H9 (cell line): ENCODE results near the gene CYP2U1. TPM values are rescaled to one million over a fixed set of nuclear protein-coding genes. Genes with fewer than 3 reads are reported as not detected.
"Not testable (repeated sequence)": the region's sequence is repeated elsewhere in the genome, so short reads cannot be mapped to it uniquely, and the experiment has no call there.

ENCODE experiments used
- DNase-seq: peaks from one replicate; pipeline ENCODE4 v3.0.0-alpha.2; 2017
- H2AFZ ChIP-seq: one replicate; pipeline ENCODE4 v1.6.1; 2013; ENCODE audit warnings: mild to moderate bottlenecking, low read length, control low read depth, moderate library complexity
- H2AK5ac ChIP-seq: 2 replicates; pipeline ENCODE4 v1.6.1; 2013; ENCODE audit warnings: low read length, control low read depth, mixed read lengths; ENCODE audit not compliant: insufficient read length
- H2BK120ac ChIP-seq: one replicate; pipeline ENCODE4 v1.6.1; 2013; ENCODE audit warnings: low read depth, mild to moderate bottlenecking, low read length, control low read depth, inconsistent platforms; ENCODE audit not compliant: poor library complexity, severe bottlenecking
- H2BK12ac ChIP-seq: 2 replicates; pipeline ENCODE4 v1.6.1; 2013; ENCODE audit warnings: low read length, control low read depth, mixed read lengths, low read depth; ENCODE audit not compliant: insufficient read length
- H2BK15ac ChIP-seq: 2 replicates; pipeline ENCODE4 v1.6.1; 2013; ENCODE audit warnings: low read depth, low read length, control low read depth
- H2BK20ac ChIP-seq: one replicate; pipeline ENCODE4 v1.6.1; 2013; ENCODE audit warnings: low read depth, mild to moderate bottlenecking, low read length, control low read depth, inconsistent platforms; ENCODE audit not compliant: poor library complexity, severe bottlenecking
- H2BK5ac ChIP-seq: 2 replicates; pipeline ENCODE4 v1.6.1; 2013; ENCODE audit warnings: low read length, control low read depth, mixed read lengths; ENCODE audit not compliant: insufficient read length
- H3K14ac ChIP-seq: 2 replicates; pipeline ENCODE4 v1.6.1; 2013; ENCODE audit warnings: low read length, control low read depth; ENCODE audit not compliant: insufficient read depth
- H3K18ac ChIP-seq: 2 replicates; pipeline ENCODE4 v1.6.1; 2013; ENCODE audit warnings: low read depth, mild to moderate bottlenecking, mixed read lengths, low read length, control low read depth; ENCODE audit not compliant: insufficient read length
- H3K23ac ChIP-seq: 2 replicates; pipeline ENCODE4 v1.6.1; 2013; ENCODE audit warnings: low read length, control low read depth, mixed read lengths, low read depth; ENCODE audit not compliant: insufficient read length
- H3K23me2 ChIP-seq: 2 replicates; pipeline ENCODE4 v1.6.1; 2013; ENCODE audit warnings: low read depth, mild to moderate bottlenecking, mixed read lengths, low read length, control low read depth; ENCODE audit not compliant: insufficient read length, poor library complexity, severe bottlenecking
- H3K27ac ChIP-seq: 2 replicates; pipeline ENCODE4 v1.5.1; 2013; ENCODE audit warnings: low read length, control low read depth, mixed read lengths, low read depth; ENCODE audit not compliant: insufficient read length
- H3K27me3 ChIP-seq: 2 replicates; pipeline ENCODE4 v1.6.1; 2013; ENCODE audit warnings: low read length, control low read depth, inconsistent platforms; ENCODE audit not compliant: insufficient read depth
- H3K4ac ChIP-seq: 2 replicates; pipeline ENCODE4 v1.6.1; 2013; ENCODE audit warnings: low read depth, mild to moderate bottlenecking, control low read depth, inconsistent platforms, low read length, moderate library complexity
- H3K4me1 ChIP-seq: 2 replicates; pipeline ENCODE4 v1.6.1; 2013; ENCODE audit warnings: low read length, control low read depth, inconsistent platforms; ENCODE audit not compliant: insufficient read depth
- H3K4me2 ChIP-seq: 2 replicates; pipeline ENCODE4 v1.6.1; 2013; ENCODE audit warnings: low read length, control low read depth, mixed read lengths; ENCODE audit not compliant: insufficient read length, insufficient read depth
- H3K56ac ChIP-seq: 2 replicates; pipeline ENCODE4 v1.6.1; 2013; ENCODE audit warnings: low read depth, mild to moderate bottlenecking, mixed read lengths, low read length, control low read depth; ENCODE audit not compliant: insufficient read length
- H3K79me1 ChIP-seq: 2 replicates; pipeline ENCODE4 v1.6.1; 2013; ENCODE audit warnings: low read depth, mild to moderate bottlenecking, moderate library complexity, low read length, control low read depth, inconsistent platforms; ENCODE audit not compliant: insufficient read depth, poor library complexity, severe bottlenecking
- H3K79me2 ChIP-seq: 2 replicates; pipeline ENCODE4 v1.6.1; 2013; ENCODE audit warnings: low read length, control low read depth, inconsistent platforms; ENCODE audit not compliant: insufficient read depth
- H3K9ac ChIP-seq: 2 replicates; pipeline ENCODE4 v1.6.1; 2013; ENCODE audit warnings: low read length, control low read depth, mixed read lengths; ENCODE audit not compliant: insufficient read length; ENCODE audit errors: extremely low read depth
- H3K9me3 ChIP-seq: one replicate; pipeline ENCODE4 v1.6.1; 2013; ENCODE audit warnings: low read depth, low read length, inconsistent platforms; ENCODE audit not compliant: control insufficient read depth
- H3T11ph ChIP-seq: one replicate; pipeline ENCODE4 v1.6.1; 2013; ENCODE audit warnings: mild to moderate bottlenecking, low read length, control low read depth, inconsistent platforms
- H4K20me1 ChIP-seq: one replicate; pipeline ENCODE4 v1.6.1; 2013; ENCODE audit not compliant: control insufficient read depth, insufficient read length, insufficient read depth
- H4K5ac ChIP-seq: 2 replicates; pipeline ENCODE4 v1.6.1; 2013; ENCODE audit warnings: low read depth, mild to moderate bottlenecking, mixed read lengths, low read length, control low read depth; ENCODE audit not compliant: insufficient read length
- H4K8ac ChIP-seq: replicated peaks from 2 replicates; pipeline ENCODE4 v1.6.1; 2013; ENCODE audit warnings: low read length, control low read depth, mixed read lengths, low read depth; ENCODE audit not compliant: insufficient read length
- H4K91ac ChIP-seq: 2 replicates; pipeline ENCODE4 v1.6.1; 2013; ENCODE audit warnings: low read depth, mild to moderate bottlenecking, moderate library complexity, mixed read lengths, low read length, control low read depth; ENCODE audit not compliant: insufficient read length
- H3K27ac Mint-ChIP-seq, 3 experiments: 2 replicates in 2 of 3; 3 replicates in 1 of 3; pipeline ENCODE4 v1.8.0; 2020 to 2021; ENCODE audit warnings: mixed read lengths in 3 of 3, mild to moderate bottlenecking in 1 of 3, moderate library complexity in 1 of 3
- H3K27me3 Mint-ChIP-seq: 2 replicates; pipeline ENCODE4 v1.8.0; 2021; ENCODE audit warnings: low read depth, mild to moderate bottlenecking, moderate library complexity, mixed read lengths
- H3K36me3 Mint-ChIP-seq, 3 experiments: 2 replicates in 2 of 3; 3 replicates in 1 of 3; pipeline ENCODE4 v1.8.0; 2020 to 2021; ENCODE audit warnings: low read depth in 3 of 3, mixed read lengths in 3 of 3; ENCODE audit not compliant: insufficient read depth in 1 of 3
- H3K4me1 Mint-ChIP-seq, 2 experiments: 2 replicates each; pipeline ENCODE4 v1.8.0; 2020; ENCODE audit warnings: mixed read lengths in 2 of 2
- H3K4me3 Mint-ChIP-seq, 2 experiments: 2 replicates in 1 of 2; 3 replicates in 1 of 2; pipeline ENCODE4 v1.8.0; 2020 to 2021; ENCODE audit warnings: mild to moderate bottlenecking in 2 of 2, mixed read lengths in 2 of 2, moderate library complexity in 1 of 2
- H3K9me3 Mint-ChIP-seq, 2 experiments: 2 replicates in 1 of 2; 3 replicates in 1 of 2; pipeline ENCODE4 v1.8.0; 2020; ENCODE audit warnings: mild to moderate bottlenecking in 2 of 2, mixed read lengths in 2 of 2, moderate library complexity in 1 of 2
- CTCF ChIP-seq: fragments of 200-600 bp; sonication (generic); conservative IDR thresholded peaks from 3 replicates; pipeline ENCODE4 v1.8.0; 2021; ENCODE audit warnings: antibody characterized with exemption, mild to moderate bottlenecking
- WGBS: extraction: QIAGEN DNeasy Blood & Tissue Kit; methylation state at CpG from one replicate; pipeline ENCODE4 v1.1.7; 2013; ENCODE audit warnings: missing lambda C conversion rate, low lambda C conversion rate, mixed read lengths; ENCODE audit not compliant: insufficient read length; ENCODE audit errors: extremely low coverage; 5-methylcytosine and 5-hydroxymethylcytosine counted together
- total RNA-seq: library from RNA; stranded (reverse); gene quantifications from 2 replicates; pipeline ENCODE4 v1.2.1, GENCODE V29; 2021

The CYP2U1 gene
- total RNA-seq, 1 experiment from 2014 or later: 9.6 TPM

GRCh38 chr4:107966903-107967302, 35.6 kb downstream of the CYP2U1 start:
- Histone ChIP-seq H3K4ac (no peak overlapping the region), H3K79me2 (no peaks in the 10 kb centered on the region), H4K5ac (no peak overlapping the region), H3K4me1 (no peaks in the 10 kb centered on the region), H3K27me3 (no peaks in the 10 kb centered on the region), H2AFZ (no peak overlapping the region), H3K23ac (no peak overlapping the region), H3K27ac (no peak overlapping the region), H2AK5ac (no peak overlapping the region), H3K79me1 (no peaks in the 10 kb centered on the region), H2BK5ac (no peak overlapping the region), H4K8ac (no peak overlapping the region), H2BK15ac (no peak overlapping the region), H4K20me1 (no peaks in the 10 kb centered on the region), H2BK12ac (no peak overlapping the region), H3K9ac (no peak overlapping the region), H3T11ph (no peak overlapping the region), H3K4me2 (no peak overlapping the region), H3K18ac (no peak overlapping the region), H3K56ac (no peak overlapping the region), H4K91ac (no peak overlapping the region), H2BK20ac (no peak overlapping the region), H2BK120ac (no peak overlapping the region), H3K9me3 (no peaks in the 10 kb centered on the region), H3K23me2 (no peaks in the 10 kb centered on the region), H3K14ac (no peak overlapping the region)
- no peak overlapping the region for H3K4me3 Mint-ChIP-seq
- 0 out of 7 replicates have a peak, but pooled peaks cover 0 to under 1% (median 0%) of the 10 kb centered on the region in 3 experiments for H3K36me3 Mint-ChIP-seq
- no peaks in the 10 kb centered on the region for H3K27me3 Mint-ChIP-seq
- no peak overlapping the region for H3K27ac Mint-ChIP-seq
- no peak for TF ChIP-seq CTCF
- no CpG with 5 or more reads among the region's 4 CpGs for WGBS
- DNase-seq: no peak
- no peaks in the 10 kb centered on the region for H3K4me1 Mint-ChIP-seq
- peaks cover under 1 to 4% of the 10 kb centered on the region in 2 experiments; a peak in 3 of 5 replicates for H3K9me3 Mint-ChIP-seq

DNA sequence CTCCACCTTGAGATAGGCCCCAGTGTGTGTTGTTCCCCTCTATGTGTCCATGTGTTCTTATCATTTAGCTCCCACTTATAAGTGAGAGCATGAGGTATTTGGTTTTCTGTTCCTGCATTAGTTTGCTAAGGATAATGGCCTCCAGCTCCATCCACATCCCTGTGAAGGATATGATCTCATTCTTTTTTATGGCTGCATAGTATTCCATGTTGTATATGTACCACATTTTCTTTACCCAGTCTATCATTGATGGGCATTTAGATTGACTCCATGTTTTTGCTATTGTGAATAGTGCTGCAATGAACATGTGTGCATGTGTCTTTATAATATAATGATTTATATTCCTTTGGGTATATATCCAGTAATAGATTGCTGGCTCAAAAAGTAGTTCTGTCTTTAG, 36.2 kb downstream of the CYP2U1 start:
- not testable (repeated sequence) for H3K4me1 ChIP-seq, H3K23me2 ChIP-seq, H2BK5ac ChIP-seq, H2BK15ac ChIP-seq, H4K8ac ChIP-seq, H3K9me3 ChIP-seq, H3K14ac ChIP-seq, H3K27me3 Mint-ChIP-seq, H3T11ph ChIP-seq, H3K18ac ChIP-seq, H3K79me1 ChIP-seq, H3K4me3 Mint-ChIP-seq, H3K23ac ChIP-seq, H4K20me1 ChIP-seq, H4K5ac ChIP-seq, H2BK20ac ChIP-seq, H4K91ac ChIP-seq, H2AK5ac ChIP-seq, H3K9ac ChIP-seq, H2BK120ac ChIP-seq, H3K56ac ChIP-seq, H2BK12ac ChIP-seq, H3K36me3 Mint-ChIP-seq, H3K79me2 ChIP-seq, H3K4ac ChIP-seq, H3K4me1 Mint-ChIP-seq, H3K27ac Mint-ChIP-seq, H3K27me3 ChIP-seq, H3K9me3 Mint-ChIP-seq, DNase-seq, H2AFZ ChIP-seq, H3K4me2 ChIP-seq, H3K27ac ChIP-seq
